Caco-2 (cell line): ENCODE measurements around the gene LEAP2. TPM values are rescaled to one million over a fixed set of nuclear protein-coding genes. Genes with fewer than 3 reads are reported as not detected.

Experiments
- BruUV-seq: library from RNA; stranded (reverse); fragments of 400-500 nt; replicated peaks from 2 replicates; lab custom pipeline; 2021; lab: Mats Ljungman, UMichigan
- CTCF ChIA-PET: fragments of 300-600 bp; sonication (Branson Sonifier 250); formaldehyde crosslinking; loops from one replicate; lab custom pipeline; 2022; ENCODE audit warnings: antibody characterized with exemption; lab: Charles Lee
- POLR2A ChIA-PET: fragments of 300-600 bp; sonication (Branson Sonifier 250); formaldehyde crosslinking; loops from one replicate; lab custom pipeline; 2022; ENCODE audit warnings: antibody characterized with exemption; lab: Charles Lee
- DNase-seq, 2 experiments: peaks; one replicate each; pipeline versions ENCODE4 v3.0.0 to v3.0.0-alpha.2; 2020 to 2022
- H3K27me3 ChIP-seq: replicated peaks from 2 replicates; pipeline ENCODE4 v1.6.0; 2011; ENCODE audit warnings: low read length; ENCODE audit not compliant: control insufficient read depth, insufficient read depth
- H3K36me3 ChIP-seq: 2 replicates; pipeline ENCODE4 v1.5.1; 2011; ENCODE audit warnings: low read length; ENCODE audit not compliant: control insufficient read depth, insufficient read depth
- H3K4me1 ChIP-seq: fragments of 250-450 bp; sonication (Bioruptor Pico); 2 replicates; pipeline ENCODE4 v1.5.1; 2020; ENCODE audit warnings: mild to moderate bottlenecking
- H3K4me3 ChIP-seq: 2 replicates; pipeline ENCODE4 v1.5.1; 2011; ENCODE audit warnings: low read depth, mild to moderate bottlenecking, control low read depth, low read length
- H3K9me3 ChIP-seq: fragments of 250-450 bp; sonication (Bioruptor Pico); 2 replicates; pipeline ENCODE4 v1.5.1; 2020; ENCODE audit warnings: mild to moderate bottlenecking, moderate library complexity
- H3K27ac Mint-ChIP-seq: one replicate; pipeline ENCODE4 v1.8.0; 2022; ENCODE audit warnings: mixed read lengths; ENCODE audit not compliant: unreplicated experiment
- H3K27me3 Mint-ChIP-seq: one replicate; pipeline ENCODE4 v1.8.0; 2022; ENCODE audit warnings: mixed read lengths; ENCODE audit not compliant: insufficient read depth, unreplicated experiment
- H3K36me3 Mint-ChIP-seq: one replicate; pipeline ENCODE4 v1.8.0; 2022; ENCODE audit warnings: mild to moderate bottlenecking, mixed read lengths; ENCODE audit not compliant: insufficient read depth, unreplicated experiment
- H3K4me1 Mint-ChIP-seq: one replicate; pipeline ENCODE4 v1.8.0; 2022; ENCODE audit warnings: low read depth, mixed read lengths; ENCODE audit not compliant: unreplicated experiment
- H3K4me3 Mint-ChIP-seq: one replicate; pipeline ENCODE4 v1.8.0; 2022; ENCODE audit warnings: mild to moderate bottlenecking, moderate library complexity, mixed read lengths; ENCODE audit not compliant: unreplicated experiment
- H3K9me3 Mint-ChIP-seq: one replicate; pipeline ENCODE4 v1.8.0; 2022; ENCODE audit warnings: mixed read lengths; ENCODE audit not compliant: unreplicated experiment
- intact Hi-C: fragments of 100-400 bp; cut with micrococcal nuclease; formaldehyde crosslinking; loops from one replicate; pipeline ENCODE4 v1.10.0; 2022; ENCODE audit not compliant: unreplicated experiment
- total RNA-seq: library from RNA; stranded (reverse); gene quantifications from 2 replicates; pipeline ENCODE4 v1.2.3, GENCODE V29; 2022
- TF ChIP-seq, protein P1 (sequence below), 2 experiments: fragments of 200-600 bp in 1 of 2; IDR thresholded peaks; 1 replicate in 1 of 2; 2 replicates in 1 of 2; pipeline versions ENCODE4 v1.5.1 to v1.8.0; 2011 to 2022; ENCODE audit warnings: antibody characterized with exemption in 1 of 2, control low read depth in 1 of 2, inconsistent platforms in 1 of 2, low read depth in 1 of 2, low read length in 1 of 2, mild to moderate bottlenecking in 1 of 2, moderate library complexity in 1 of 2; ENCODE audit not compliant: insufficient read depth in 1 of 2, severe bottlenecking in 1 of 2, unreplicated experiment in 1 of 2

LEAP2 gene
- total RNA-seq, 1 experiment from 2014 or later = 1.1 TPM

DNA sequence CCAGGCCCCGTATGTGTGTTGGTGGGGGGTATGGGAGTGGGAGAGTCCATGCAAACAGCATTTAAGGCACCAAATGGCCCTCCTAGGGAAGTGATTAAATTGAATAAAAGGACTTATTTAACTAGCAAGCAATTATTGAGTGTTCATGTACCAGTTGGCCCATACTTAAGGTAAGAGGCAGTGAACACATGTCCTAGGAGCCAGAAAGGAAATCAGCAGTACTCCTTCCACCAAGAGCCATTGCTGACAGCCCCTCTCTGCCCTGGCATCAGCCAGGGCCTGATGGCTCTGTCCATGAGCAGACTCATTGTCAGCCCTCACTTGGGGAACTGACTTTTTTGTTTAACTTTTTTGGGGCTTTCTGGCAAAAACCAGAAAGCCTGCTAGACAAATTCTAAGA, 32.6 kb upstream of the LEAP2 start:
- Histone ChIP-seq H3K4me1 (peaks cover 37% of the 10 kb centered on the region), H3K36me3 (no peaks in the 10 kb centered on the region), H3K9me3 (no peaks in the 10 kb centered on the region), H3K27me3 (no peaks in the 10 kb centered on the region), H3K4me3 (no peak overlapping the region)
- no peak overlapping the region for H3K27ac Mint-ChIP-seq
- no peaks in the 10 kb centered on the region for H3K9me3 Mint-ChIP-seq
- H3K4me1 Mint-ChIP-seq = peaks cover 35% of the 10 kb centered on the region
- CTCF ChIA-PET = interaction anchor here (0.6 kb wide), 1 partner anchor 43 kb away, joined by 7 read pairs; no protein-coding TSS in a partner anchor
- POLR2A ChIA-PET = no interaction called here
- BruUV-seq = no TSS peak
- H3K27me3 Mint-ChIP-seq = no peaks in the 10 kb centered on the region
- no peak overlapping the region for H3K4me3 Mint-ChIP-seq
- intact Hi-C loops = no loop called here
- DNase-seq = no peak
- H3K36me3 Mint-ChIP-seq = peaks cover 7% of the 10 kb centered on the region
- TF ChIP-seq, protein P1, sequence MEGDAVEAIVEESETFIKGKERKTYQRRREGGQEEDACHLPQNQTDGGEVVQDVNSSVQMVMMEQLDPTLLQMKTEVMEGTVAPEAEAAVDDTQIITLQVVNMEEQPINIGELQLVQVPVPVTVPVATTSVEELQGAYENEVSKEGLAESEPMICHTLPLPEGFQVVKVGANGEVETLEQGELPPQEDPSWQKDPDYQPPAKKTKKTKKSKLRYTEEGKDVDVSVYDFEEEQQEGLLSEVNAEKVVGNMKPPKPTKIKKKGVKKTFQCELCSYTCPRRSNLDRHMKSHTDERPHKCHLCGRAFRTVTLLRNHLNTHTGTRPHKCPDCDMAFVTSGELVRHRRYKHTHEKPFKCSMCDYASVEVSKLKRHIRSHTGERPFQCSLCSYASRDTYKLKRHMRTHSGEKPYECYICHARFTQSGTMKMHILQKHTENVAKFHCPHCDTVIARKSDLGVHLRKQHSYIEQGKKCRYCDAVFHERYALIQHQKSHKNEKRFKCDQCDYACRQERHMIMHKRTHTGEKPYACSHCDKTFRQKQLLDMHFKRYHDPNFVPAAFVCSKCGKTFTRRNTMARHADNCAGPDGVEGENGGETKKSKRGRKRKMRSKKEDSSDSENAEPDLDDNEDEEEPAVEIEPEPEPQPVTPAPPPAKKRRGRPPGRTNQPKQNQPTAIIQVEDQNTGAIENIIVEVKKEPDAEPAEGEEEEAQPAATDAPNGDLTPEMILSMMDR (IDR thresholded peaks at IDR 0.05; ENCODE audit: insufficient read depth in 1 of 2, low read depth in 1 of 2, low read length in 1 of 2, severe bottlenecking in 1 of 2, unreplicated experiment in 1 of 2) = no peak

DNA sequence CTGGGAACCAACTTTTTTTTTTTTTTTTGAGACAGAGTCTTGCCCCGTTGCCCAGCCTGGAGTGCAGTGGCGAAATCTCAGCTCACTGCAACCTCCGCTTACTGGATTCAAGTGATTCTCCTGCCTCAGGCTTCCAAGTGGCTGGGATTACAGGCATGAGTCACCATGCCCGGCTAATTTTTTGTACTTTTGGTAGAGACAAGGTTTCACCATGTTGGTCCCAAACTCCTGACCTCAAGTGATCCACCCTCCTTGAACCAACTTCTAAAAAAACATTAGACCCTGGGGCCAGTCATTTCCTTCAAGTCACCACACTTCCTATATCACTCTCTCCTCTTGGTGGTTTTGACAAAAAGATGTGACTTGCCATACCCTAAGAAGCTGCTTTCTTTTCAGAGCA, 32.2 kb upstream of the LEAP2 start:
- no peaks in the 10 kb centered on the region for H3K9me3 ChIP-seq
- no peak for DNase-seq
- H3K27me3 Mint-ChIP-seq = no peaks in the 10 kb centered on the region
- H3K36me3 Mint-ChIP-seq = peaks cover 7% of the 10 kb centered on the region
- H3K4me1 ChIP-seq = peaks cover 37% of the 10 kb centered on the region
- H3K9me3 Mint-ChIP-seq = no peaks in the 10 kb centered on the region
- no peak overlapping the region for H3K4me3 Mint-ChIP-seq
- POLR2A ChIA-PET = interaction anchor here (0.9 kb wide), 1 partner anchor 24 kb away, joined by 4 read pairs; no protein-coding TSS in a partner anchor
- CTCF ChIA-PET = interaction anchor here (0.6 kb wide), 1 partner anchor 43 kb away, joined by 7 read pairs; no protein-coding TSS in a partner anchor
- no TSS peak for BruUV-seq
- H3K27ac Mint-ChIP-seq = no peak overlapping the region
- intact Hi-C loops = no loop called here
- H3K4me3 ChIP-seq = no peak overlapping the region
- peaks cover 35% of the 10 kb centered on the region for H3K4me1 Mint-ChIP-seq
- TF ChIP-seq, protein P1 (IDR thresholded peaks at IDR 0.05; ENCODE audit: insufficient read depth in 1 of 2, low read depth in 1 of 2, low read length in 1 of 2, severe bottlenecking in 1 of 2, unreplicated experiment in 1 of 2) = no peak
- no peaks in the 10 kb centered on the region for H3K27me3 ChIP-seq
- no peaks in the 10 kb centered on the region for H3K36me3 ChIP-seq

DNA sequence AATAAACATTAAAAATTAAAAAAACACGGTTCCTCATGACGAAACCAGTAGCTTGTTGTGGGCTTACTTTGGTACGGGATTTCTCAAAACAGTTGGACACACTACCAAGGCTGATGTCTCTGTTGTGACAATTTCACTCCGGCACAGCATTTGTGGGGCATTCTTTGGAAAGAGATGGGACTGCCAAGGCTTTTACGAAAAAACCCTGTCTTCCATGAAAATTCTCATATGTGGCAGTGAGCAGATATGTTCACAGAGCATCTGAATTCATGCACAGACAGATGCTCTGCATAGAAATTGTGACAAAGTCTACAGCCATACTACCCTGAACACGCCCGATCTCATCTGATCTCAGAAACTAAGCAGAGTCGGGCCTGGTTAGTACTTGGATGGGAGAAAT, 25.2 kb upstream of the LEAP2 start:
- Mint-ChIP-seq H3K27me3 (no peaks in the 10 kb centered on the region), H3K27ac (no peak overlapping the region), H3K36me3 (no peaks in the 10 kb centered on the region), H3K9me3 (no peaks in the 10 kb centered on the region), H3K4me1 (no peaks in the 10 kb centered on the region), H3K4me3 (no peak overlapping the region)
- no peak overlapping the region for H3K4me3 ChIP-seq
- intact Hi-C loops = no loop called here
- H3K27me3 ChIP-seq = no peaks in the 10 kb centered on the region
- H3K9me3 ChIP-seq = no peaks in the 10 kb centered on the region
- ChIA-PET POLR2A (no interaction called here), CTCF (no interaction called here)
- no peak for DNase-seq
- H3K36me3 ChIP-seq = no peaks in the 10 kb centered on the region
- no TSS peak for BruUV-seq
- TF ChIP-seq, protein P1 (IDR thresholded peaks at IDR 0.05; ENCODE audit: insufficient read depth in 1 of 2, low read depth in 1 of 2, low read length in 1 of 2, severe bottlenecking in 1 of 2, unreplicated experiment in 1 of 2) = no peak
- H3K4me1 ChIP-seq = no peaks in the 10 kb centered on the region
